HepG2 (cell line): ENCODE measurements around the gene SMIM14. TPM values are rescaled to one million over a fixed set of nuclear protein-coding genes. Genes with fewer than 3 reads are reported as not detected.
A peak's percentile ranks its signal among the peaks of the same experiment; 100 is the strongest.

Source experiments
- CBX2 ChIP-seq, 2 experiments: fragments of 200-600 bp in 1 of 2; sonication (generic); formaldehyde crosslinking in 1 of 2; IDR thresholded peaks; 2 replicates each; pipeline versions ENCODE4 v1.7.0 to v1.8.1; 2018 to 2022; ENCODE audit warnings: low read depth in 2 of 2, low read length in 1 of 2, mild to moderate bottlenecking in 1 of 2, missing genetic modification reagents in 1 of 2
- CCAR2 ChIP-seq: fragments of 200-400 bp; formaldehyde crosslinking; optimal IDR thresholded peaks from 2 replicates; pipeline ENCODE3; 2018; ENCODE audit warnings: low read depth, mild to moderate bottlenecking, low read length, moderate library complexity
- CENPT ChIP-seq: sonication (generic); formaldehyde crosslinking; IDR thresholded peaks from 2 replicates; pipeline ENCODE4 v1.8.0; 2022; ENCODE audit warnings: low read depth, mild to moderate bottlenecking, moderate library complexity, missing genetic modification reagents
- DNMT3B ChIP-seq: conservative IDR thresholded peaks from 2 replicates; pipeline ENCODE4 v1.6.1; 2016; ENCODE audit warnings: missing biosample characterization, control low read depth
- FOXA3 ChIP-seq: IDR thresholded peaks from 2 replicates; pipeline ENCODE4 v1.6.1; 2016; ENCODE audit warnings: missing genetic modification reagents, missing compliant biosample characterization
- FOXK1 ChIP-seq: sonication (generic); formaldehyde crosslinking; IDR thresholded peaks from 2 replicates; pipeline ENCODE4 v1.4.0; 2020; ENCODE audit warnings: low read depth, missing genetic modification reagents, borderline replicate concordance
- GATA4 ChIP-seq: sonication (generic); IDR thresholded peaks from 2 replicates; pipeline ENCODE4 v1.6.1; 2016; ENCODE audit warnings: antibody characterized with exemption, low read depth, borderline replicate concordance
- MIER2 ChIP-seq: IDR thresholded peaks from 2 replicates; pipeline ENCODE4 v1.6.1; 2016; ENCODE audit warnings: missing biosample characterization, missing genetic modification reagents
- SRSF4 ChIP-seq: fragments of 200-400 bp; formaldehyde crosslinking; IDR thresholded peaks from one replicate; pipeline ENCODE4 v1.6.1; 2018; ENCODE audit warnings: mild to moderate bottlenecking, low read depth, low read length, moderate library complexity; ENCODE audit not compliant: poor library complexity, severe bottlenecking
- ZFP1 ChIP-seq: IDR thresholded peaks from 2 replicates; pipeline ENCODE4 v1.6.1; 2016
- ZFP82 ChIP-seq: sonication (generic); formaldehyde crosslinking; IDR thresholded peaks from 2 replicates; pipeline ENCODE4 v1.5.1; 2020; ENCODE audit warnings: mild to moderate bottlenecking, missing genetic modification reagents, borderline replicate concordance
- ZNF138 ChIP-seq: sonication (generic); formaldehyde crosslinking; IDR thresholded peaks from 2 replicates; pipeline ENCODE4 v1.5.0; 2020; ENCODE audit warnings: mild to moderate bottlenecking, low read depth, missing genetic modification reagents
- ZNF24 ChIP-seq: fragments of 450-650 bp; IDR thresholded peaks from 2 replicates; pipeline ENCODE4 v1.6.1; 2017; ENCODE audit warnings: antibody characterized with exemption, mild to moderate bottlenecking
- ZNF460 ChIP-seq: sonication (generic); formaldehyde crosslinking; IDR thresholded peaks from 2 replicates; pipeline ENCODE4 v1.5.1; 2020; ENCODE audit warnings: missing genetic modification reagents, mild to moderate bottlenecking, borderline replicate concordance
- ZNF619 ChIP-seq: sonication (generic); formaldehyde crosslinking; IDR thresholded peaks from 2 replicates; pipeline ENCODE4 v1.4.0; 2020; ENCODE audit warnings: mild to moderate bottlenecking, missing genetic modification reagents
- ZNF674 ChIP-seq: sonication (generic); formaldehyde crosslinking; IDR thresholded peaks from 2 replicates; pipeline ENCODE4 v1.5.0; 2020; ENCODE audit warnings: low read depth, mild to moderate bottlenecking, missing genetic modification reagents
- ZZZ3 ChIP-seq: sonication (generic); formaldehyde crosslinking; IDR thresholded peaks from 2 replicates; pipeline ENCODE4 v1.4.0; 2020; ENCODE audit warnings: missing genetic modification reagents, mild to moderate bottlenecking, borderline replicate concordance
- polyA plus RNA-seq, 8 experiments: library from polyadenylated mRNA; depleted of rRNA in 3 of 8; stranded (reverse) in 7 of 8; unstranded in 1 of 8; fragments of >200 nt; fragmentation: Illumina TruSeq in 4 of 8; extraction: Trizol in 4 of 8; gene quantifications; 2 replicates each; pipeline versions ENCODE4 v1.2.1 to v1.2.3, GENCODE V29; 2011 to 2016; ENCODE audit warnings: low read depth in 4 of 8, missing spikeins in 1 of 8, mixed read lengths in 1 of 8; ENCODE audit not compliant: insufficient read depth in 1 of 8
- total RNA-seq, 5 experiments: library from RNA; depleted of rRNA; stranded (reverse); fragments of >200 nt; fragmentation: Illumina TruSeq; extraction: Trizol; gene quantifications; 2 replicates each; pipeline ENCODE4 v1.2.3, GENCODE V29; 2016; ENCODE audit warnings: low read depth in 1 of 5
- TF ChIP-seq, protein P1 (sequence below): sonication (generic); formaldehyde crosslinking; IDR thresholded peaks from 2 replicates; pipeline ENCODE4 v1.5.0; 2020; ENCODE audit warnings: missing genetic modification reagents
- TF ChIP-seq, protein P2 (sequence below): sonication (generic); formaldehyde crosslinking; IDR thresholded peaks from 2 replicates; pipeline ENCODE4 v1.8.0; 2022; ENCODE audit warnings: missing genetic modification reagents, mild to moderate bottlenecking, moderate library complexity, borderline replicate concordance
- TF ChIP-seq, protein P3 (sequence below): sonication (generic); formaldehyde crosslinking; IDR thresholded peaks from 2 replicates; pipeline ENCODE4 v1.4.0; 2020; ENCODE audit warnings: missing genetic modification reagents

Gene SMIM14
- total and polyA plus RNA-seq, 2 of the 13 experiments (the other 11 are each of a cell fraction or from before 2014, with no cell fraction given), result 16.3 to 28.1 TPM

DNA sequence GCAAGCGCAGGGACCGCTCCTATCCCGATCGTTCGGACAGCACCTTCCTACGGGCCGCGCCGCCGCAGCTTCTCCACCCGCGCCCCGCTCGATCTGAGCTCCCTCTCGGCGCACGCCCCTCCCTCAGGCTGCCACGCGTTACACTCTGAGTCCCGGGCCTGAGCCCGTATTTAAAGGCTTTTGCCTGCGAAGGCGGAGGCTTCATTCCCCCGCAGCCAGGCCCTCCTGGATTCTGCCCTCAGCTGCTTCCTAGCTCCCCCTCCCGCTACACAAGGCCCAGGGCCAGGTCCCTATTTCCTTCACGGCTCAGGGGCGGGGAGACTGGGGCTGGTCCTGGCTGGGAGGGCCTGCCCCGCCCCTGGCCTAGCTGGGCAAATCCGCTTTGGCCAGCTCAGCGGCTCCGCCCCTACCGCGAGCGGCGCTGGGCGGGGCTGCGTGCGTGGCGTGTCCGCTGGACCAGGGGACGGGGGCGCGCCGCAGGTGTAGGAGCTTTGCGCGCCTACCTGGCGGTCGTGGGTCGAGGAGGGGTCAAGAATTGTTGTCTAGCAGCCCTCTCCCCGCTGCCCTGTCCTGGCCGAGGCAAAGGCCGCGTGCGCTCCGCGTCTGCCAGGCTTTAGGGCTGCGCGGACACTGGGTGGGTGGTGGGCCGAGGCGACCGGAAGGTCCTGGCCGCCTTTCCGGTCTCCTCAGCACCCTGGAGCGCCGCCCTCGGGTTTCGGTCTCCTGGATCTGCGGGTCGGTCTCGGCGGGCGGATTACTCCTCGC lies 111.2 kb downstream of the SMIM14 start, which contains the start of gene UGDH (continued):
- no peak for TF ChIP-seq CCAR2
- TF ChIP-seq SRSF4, result peak; percentile 3
- TF ChIP-seq MIER2, result peak; percentile 73
- TF ChIP-seq, protein P1, sequence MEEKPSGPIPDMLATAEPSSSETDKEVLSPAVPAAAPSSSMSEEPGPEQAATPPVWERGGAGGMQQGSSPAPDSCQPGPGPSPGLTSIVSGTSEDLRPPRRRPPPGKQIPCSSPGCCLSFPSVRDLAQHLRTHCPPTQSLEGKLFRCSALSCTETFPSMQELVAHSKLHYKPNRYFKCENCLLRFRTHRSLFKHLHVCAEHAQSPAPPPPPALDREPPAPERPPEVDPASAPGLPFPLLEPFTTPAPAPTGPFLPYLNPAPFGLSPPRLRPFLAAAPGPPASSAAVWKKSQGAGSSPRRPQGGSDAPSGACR, result no peak
- TF ChIP-seq FOXK1 (CRISPR knock-in tag), result peak; percentile 65
- TF ChIP-seq CENPT (CRISPR knock-in tag), result 0 out of 2 replicates have a peak, but pooled peaks have one; percentile 29
- peak; percentile 95 for TF ChIP-seq GATA4
- no peak for TF ChIP-seq CBX2 (IDR thresholded peaks at IDR 0.05; ENCODE audit: low read depth, low read length)
- TF ChIP-seq CBX2 (CRISPR knock-in tag; IDR thresholded peaks at IDR 0.05; ENCODE audit: low read depth), result no peak; the same call in 1 of the 2 replicates
- TF ChIP-seq ZZZ3, result no peak
- peak; percentile 44; the same call in 1 of the 2 replicates for TF ChIP-seq ZNF674 (CRISPR knock-in tag)
- peak; percentile 66; the same call in 1 of the 2 replicates for TF ChIP-seq ZNF460 (CRISPR knock-in tag)
- peak; percentile 89; the same call in 1 of the 2 replicates for TF ChIP-seq ZFP82 (CRISPR knock-in tag)
- TF ChIP-seq ZNF24, result no peak
- TF ChIP-seq FOXA3 (CRISPR knock-in tag), result peak; percentile 73
- TF ChIP-seq, protein P2, sequence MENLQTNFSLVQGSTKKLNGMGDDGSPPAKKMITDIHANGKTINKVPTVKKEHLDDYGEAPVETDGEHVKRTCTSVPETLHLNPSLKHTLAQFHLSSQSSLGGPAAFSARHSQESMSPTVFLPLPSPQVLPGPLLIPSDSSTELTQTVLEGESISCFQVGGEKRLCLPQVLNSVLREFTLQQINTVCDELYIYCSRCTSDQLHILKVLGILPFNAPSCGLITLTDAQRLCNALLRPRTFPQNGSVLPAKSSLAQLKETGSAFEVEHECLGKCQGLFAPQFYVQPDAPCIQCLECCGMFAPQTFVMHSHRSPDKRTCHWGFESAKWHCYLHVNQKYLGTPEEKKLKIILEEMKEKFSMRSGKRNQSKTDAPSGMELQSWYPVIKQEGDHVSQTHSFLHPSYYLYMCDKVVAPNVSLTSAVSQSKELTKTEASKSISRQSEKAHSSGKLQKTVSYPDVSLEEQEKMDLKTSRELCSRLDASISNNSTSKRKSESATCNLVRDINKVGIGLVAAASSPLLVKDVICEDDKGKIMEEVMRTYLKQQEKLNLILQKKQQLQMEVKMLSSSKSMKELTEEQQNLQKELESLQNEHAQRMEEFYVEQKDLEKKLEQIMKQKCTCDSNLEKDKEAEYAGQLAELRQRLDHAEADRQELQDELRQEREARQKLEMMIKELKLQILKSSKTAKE (CRISPR knock-in tag), result peak; percentile 73; the same call in 1 of the 2 replicates
- peak; percentile 82; the same call in 1 of the 2 replicates for TF ChIP-seq ZNF619
- TF ChIP-seq, protein P3, sequence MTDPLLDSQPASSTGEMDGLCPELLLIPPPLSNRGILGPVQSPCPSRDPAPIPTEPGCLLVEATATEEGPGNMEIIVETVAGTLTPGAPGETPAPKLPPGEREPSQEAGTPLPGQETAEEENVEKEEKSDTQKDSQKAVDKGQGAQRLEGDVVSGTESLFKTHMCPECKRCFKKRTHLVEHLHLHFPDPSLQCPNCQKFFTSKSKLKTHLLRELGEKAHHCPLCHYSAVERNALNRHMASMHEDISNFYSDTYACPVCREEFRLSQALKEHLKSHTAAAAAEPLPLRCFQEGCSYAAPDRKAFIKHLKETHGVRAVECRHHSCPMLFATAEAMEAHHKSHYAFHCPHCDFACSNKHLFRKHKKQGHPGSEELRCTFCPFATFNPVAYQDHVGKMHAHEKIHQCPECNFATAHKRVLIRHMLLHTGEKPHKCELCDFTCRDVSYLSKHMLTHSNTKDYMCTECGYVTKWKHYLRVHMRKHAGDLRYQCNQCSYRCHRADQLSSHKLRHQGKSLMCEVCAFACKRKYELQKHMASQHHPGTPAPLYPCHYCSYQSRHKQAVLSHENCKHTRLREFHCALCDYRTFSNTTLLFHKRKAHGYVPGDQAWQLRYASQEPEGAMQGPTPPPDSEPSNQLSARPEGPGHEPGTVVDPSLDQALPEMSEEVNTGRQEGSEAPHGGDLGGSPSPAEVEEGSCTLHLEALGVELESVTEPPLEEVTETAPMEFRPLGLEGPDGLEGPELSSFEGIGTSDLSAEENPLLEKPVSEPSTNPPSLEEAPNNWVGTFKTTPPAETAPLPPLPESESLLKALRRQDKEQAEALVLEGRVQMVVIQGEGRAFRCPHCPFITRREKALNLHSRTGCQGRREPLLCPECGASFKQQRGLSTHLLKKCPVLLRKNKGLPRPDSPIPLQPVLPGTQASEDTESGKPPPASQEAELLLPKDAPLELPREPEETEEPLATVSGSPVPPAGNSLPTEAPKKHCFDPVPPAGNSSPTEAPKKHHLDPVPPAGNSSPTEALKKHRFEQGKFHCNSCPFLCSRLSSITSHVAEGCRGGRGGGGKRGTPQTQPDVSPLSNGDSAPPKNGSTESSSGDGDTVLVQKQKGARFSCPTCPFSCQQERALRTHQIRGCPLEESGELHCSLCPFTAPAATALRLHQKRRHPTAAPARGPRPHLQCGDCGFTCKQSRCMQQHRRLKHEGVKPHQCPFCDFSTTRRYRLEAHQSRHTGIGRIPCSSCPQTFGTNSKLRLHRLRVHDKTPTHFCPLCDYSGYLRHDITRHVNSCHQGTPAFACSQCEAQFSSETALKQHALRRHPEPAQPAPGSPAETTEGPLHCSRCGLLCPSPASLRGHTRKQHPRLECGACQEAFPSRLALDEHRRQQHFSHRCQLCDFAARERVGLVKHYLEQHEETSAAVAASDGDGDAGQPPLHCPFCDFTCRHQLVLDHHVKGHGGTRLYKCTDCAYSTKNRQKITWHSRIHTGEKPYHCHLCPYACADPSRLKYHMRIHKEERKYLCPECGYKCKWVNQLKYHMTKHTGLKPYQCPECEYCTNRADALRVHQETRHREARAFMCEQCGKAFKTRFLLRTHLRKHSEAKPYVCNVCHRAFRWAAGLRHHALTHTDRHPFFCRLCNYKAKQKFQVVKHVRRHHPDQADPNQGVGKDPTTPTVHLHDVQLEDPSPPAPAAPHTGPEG (CRISPR knock-in tag), result peak; percentile 82
- TF ChIP-seq ZFP1 (CRISPR knock-in tag), result peak; percentile 38; the same call in 1 of the 2 replicates
- TF ChIP-seq ZNF138 (CRISPR knock-in tag), result peak; percentile 94
- TF ChIP-seq DNMT3B (CRISPR knock-in tag), result peak; percentile 70; the same call in 1 of the 2 replicates
